MM.1S (cell line): ENCODE measurements around the gene SHC4.

Source experiments
- DNase-seq: peaks from one replicate; pipeline ENCODE4 v3.0.0-alpha.2; 2015
- H2AFZ ChIP-seq: fragments of 300-600 bp; sonication (generic); 2 replicates; pipeline ENCODE4 v1.6.0; 2016; ENCODE audit warnings: antibody characterized with exemption, low read length
- H3F3A ChIP-seq: fragments of 300-600 bp; sonication (generic); 2 replicates; pipeline ENCODE4 v1.6.1; 2016; ENCODE audit warnings: mild to moderate bottlenecking, antibody characterized with exemption, low read length, moderate library complexity, mixed read lengths; ENCODE audit not compliant: insufficient read depth
- H3K27ac ChIP-seq: fragments of 300-600 bp; sonication (generic); 2 replicates; pipeline ENCODE4 v1.5.1; 2016; ENCODE audit warnings: mild to moderate bottlenecking, low read length
- H3K27me3 ChIP-seq: fragments of 300-600 bp; sonication (generic); replicated peaks from 2 replicates; pipeline ENCODE4 v1.6.0; 2016; ENCODE audit warnings: low read length; ENCODE audit not compliant: insufficient read depth
- H3K36me3 ChIP-seq: fragments of 300-600 bp; sonication (generic); replicated peaks from 2 replicates; pipeline ENCODE4 v1.6.1; 2016; ENCODE audit warnings: mild to moderate bottlenecking, low read length, mixed read lengths; ENCODE audit not compliant: insufficient read depth
- H3K4me1 ChIP-seq: fragments of 300-600 bp; sonication (generic); 2 replicates; pipeline ENCODE4 v1.6.1; 2016; ENCODE audit warnings: low read length, mixed read lengths
- H3K4me2 ChIP-seq: fragments of 300-600 bp; sonication (generic); 2 replicates; pipeline ENCODE4 v1.6.0; 2016; ENCODE audit warnings: low read depth, low read length
- H3K4me3 ChIP-seq: fragments of 300-600 bp; sonication (generic); 2 replicates; pipeline ENCODE4 v1.5.1; 2016; ENCODE audit warnings: low read length, mixed read lengths
- H3K79me2 ChIP-seq: fragments of 300-600 bp; sonication (generic); 2 replicates; pipeline ENCODE4 v1.6.1; 2016; ENCODE audit warnings: mixed run types, low read length, mixed read lengths
- H3K9ac ChIP-seq: fragments of 300-600 bp; sonication (generic); 2 replicates; pipeline ENCODE4 v1.6.1; 2016; ENCODE audit warnings: low read length, mixed read lengths
- H3K9me2 ChIP-seq: fragments of 300-600 bp; sonication (generic); replicated peaks from 2 replicates; pipeline ENCODE4 v1.6.1; 2016; ENCODE audit warnings: mild to moderate bottlenecking, low read length, mixed read lengths; ENCODE audit not compliant: insufficient read depth
- H3K9me3 ChIP-seq: fragments of 300-600 bp; sonication (generic); replicated peaks from 2 replicates; pipeline ENCODE4 v1.6.1; 2016; ENCODE audit warnings: mild to moderate bottlenecking, low read length, mixed read lengths; ENCODE audit not compliant: insufficient read depth
- H4K20me1 ChIP-seq: fragments of 300-600 bp; sonication (generic); 2 replicates; pipeline ENCODE4 v1.6.1; 2016; ENCODE audit warnings: mild to moderate bottlenecking, low read length, moderate library complexity, mixed read lengths; ENCODE audit not compliant: insufficient read depth
- CTCF ChIP-seq: fragments of 300-600 bp; sonication (generic); IDR thresholded peaks from 2 replicates; pipeline ENCODE4 v1.5.1; 2016; ENCODE audit warnings: antibody characterized with exemption, low read length, mixed read lengths
- EZH2 ChIP-seq: fragments of 300-600 bp; sonication (generic); optimal IDR thresholded peaks from 2 replicates; pipeline ENCODE3; 2017; ENCODE audit warnings: low read depth, mild to moderate bottlenecking, antibody characterized with exemption, low read length, mixed read lengths
- EZH2phosphoT487 ChIP-seq: fragments of 300-600 bp; sonication (generic); IDR thresholded peaks from 2 replicates; pipeline ENCODE4 v1.6.1; 2018; ENCODE audit warnings: antibody characterized with exemption, low read length

SHC4 gene

GRCh38 chr15:48946074-48946839, 17.5 kb downstream of the SHC4 start:
- no peaks in the 10 kb centered on the region for H3K27me3 ChIP-seq
- no peak for DNase-seq
- H3K36me3 ChIP-seq = no peaks in the 10 kb centered on the region
- no peaks in the 10 kb centered on the region for H3K79me2 ChIP-seq
- no peaks in the 10 kb centered on the region for H3K9me3 ChIP-seq
- H3K27ac ChIP-seq = no peak overlapping the region
- no peak overlapping the region for H3K4me2 ChIP-seq
- no peaks in the 10 kb centered on the region for H3K4me1 ChIP-seq
- no peak overlapping the region for H3K4me3 ChIP-seq
- TF ChIP-seq EZH2phosphoT487 (no peak), EZH2 (no peak), CTCF (no peak)
- no peaks in the 10 kb centered on the region for H3F3A ChIP-seq
- no peaks in the 10 kb centered on the region for H3K9me2 ChIP-seq
- H4K20me1 ChIP-seq = no peaks in the 10 kb centered on the region
- H2AFZ ChIP-seq = no peak overlapping the region
- no peak overlapping the region for H3K9ac ChIP-seq

- H3K9me3 ChIP-seq = no peaks in the 10 kb centered on the region
- no peaks in the 10 kb centered on the region for H3K9me2 ChIP-seq
- no peaks in the 10 kb centered on the region for H3F3A ChIP-seq
- H3K9ac ChIP-seq = no peak overlapping the region
- H3K4me1 ChIP-seq = no peaks in the 10 kb centered on the region
- no peak overlapping the region for H3K27ac ChIP-seq
- H3K4me3 ChIP-seq = no peak overlapping the region
- H3K27me3 ChIP-seq = no peaks in the 10 kb centered on the region
- H3K4me2 ChIP-seq = no peak overlapping the region
- no peaks in the 10 kb centered on the region for H4K20me1 ChIP-seq
- H2AFZ ChIP-seq = no peak overlapping the region
- TF ChIP-seq EZH2phosphoT487 (no peak), CTCF (no peak), EZH2 (no peak)
- H3K36me3 ChIP-seq = no peaks in the 10 kb centered on the region
- no peak for DNase-seq
- no peaks in the 10 kb centered on the region for H3K79me2 ChIP-seq
These were observed 18.3 kb downstream of the SHC4 start for GRCh38 chr15:48945386-48945785.

GRCh38 chr15:48941904-48942303, 21.8 kb downstream of the SHC4 start:
- no peak for DNase-seq
- Histone ChIP-seq H3K9me3 (no peaks in the 10 kb centered on the region), H3K4me1 (no peaks in the 10 kb centered on the region), H3K9me2 (no peaks in the 10 kb centered on the region), H3K36me3 (no peaks in the 10 kb centered on the region), H2AFZ (no peak overlapping the region), H3F3A (no peaks in the 10 kb centered on the region), H3K4me2 (no peak overlapping the region), H3K27ac (no peak overlapping the region), H4K20me1 (no peaks in the 10 kb centered on the region), H3K27me3 (no peaks in the 10 kb centered on the region), H3K4me3 (no peak overlapping the region), H3K9ac (no peak overlapping the region), H3K79me2 (no peaks in the 10 kb centered on the region)
- TF ChIP-seq CTCF (no peak), EZH2 (no peak)
